ENCODE data around the gene MEIS2.

MEIS2 gene

GRCh38 chr15:36887214-36887961 is 213.0 kb downstream of the MEIS2 start:
- TF ChIP-seq CTCF (IDR thresholded peaks at IDR 0.05; ENCODE audit: unreplicated experiment in 3 of 3): no peak
- H3K4me3 Mint-ChIP-seq: peak overlapping the region; percentile 78 to 86 (median 84)
- H3K36me3 Mint-ChIP-seq (ENCODE audit: low read depth): peaks cover 26% of the 10 kb centered on the region
- H3K27ac Mint-ChIP-seq: peak overlapping the region; percentile 81 to 98 (median 94)
- peaks cover 71% of the 10 kb centered on the region for H3K27me3 Mint-ChIP-seq (ENCODE audit: low read depth)
- no peaks in the 10 kb centered on the region for H3K9me3 Mint-ChIP-seq
- peaks cover 85% of the 10 kb centered on the region for H3K4me1 Mint-ChIP-seq

GRCh38 chr15:36886701-36887100 is 213.6 kb downstream of the MEIS2 start:
- Mint-ChIP-seq H3K36me3 (ENCODE audit: low read depth) (peaks cover 19% of the 10 kb centered on the region), H3K27ac (peak overlapping the region; percentile 81 to 98 (median 94)), H3K4me1 (peaks cover 79% of the 10 kb centered on the region), H3K4me3 (peak overlapping the region; percentile 78 to 86 (median 84)), H3K27me3 (ENCODE audit: low read depth) (peaks cover 78% of the 10 kb centered on the region), H3K9me3 (no peaks in the 10 kb centered on the region)
- no peak for TF ChIP-seq CTCF (IDR thresholded peaks at IDR 0.05; ENCODE audit: unreplicated experiment in 3 of 3)

- Mint-ChIP-seq H3K4me3 (peak overlapping the region; percentile 78 to 86 (median 84)), H3K36me3 (ENCODE audit: low read depth) (peaks cover 14% of the 10 kb centered on the region), H3K9me3 (no peaks in the 10 kb centered on the region), H3K27me3 (ENCODE audit: low read depth) (peaks cover 83% of the 10 kb centered on the region), H3K4me1 (peaks cover 77% of the 10 kb centered on the region), H3K27ac (peak overlapping the region; percentile 81 to 98 (median 94))
- TF ChIP-seq CTCF (IDR thresholded peaks at IDR 0.05; ENCODE audit: unreplicated experiment in 3 of 3): no peak
Observed at GRCh38 chr15:36886191-36886590, 214.2 kb downstream of the MEIS2 start.

- Mint-ChIP-seq H3K9me3 (no peaks in the 10 kb centered on the region), H3K4me1 (peaks cover 77% of the 10 kb centered on the region), H3K27me3 (ENCODE audit: low read depth) (peaks cover 87% of the 10 kb centered on the region), H3K27ac (peak overlapping the region; percentile 81 to 98 (median 94)), H3K36me3 (ENCODE audit: low read depth) (peaks cover 10% of the 10 kb centered on the region), H3K4me3 (peak overlapping the region; percentile 78 to 86 (median 84))
- TF ChIP-seq CTCF (IDR thresholded peaks at IDR 0.05; ENCODE audit: unreplicated experiment in 3 of 3): no peak
Observed at GRCh38 chr15:36885771-36886170, 214.6 kb downstream of the MEIS2 start.

GRCh38 chr15:36884936-36885635 is 215.3 kb downstream of the MEIS2 start:
- Mint-ChIP-seq H3K27ac (peak overlapping the region; percentile 81 to 98 (median 94)), H3K27me3 (ENCODE audit: low read depth) (peaks cover 94% of the 10 kb centered on the region), H3K4me3 (peak overlapping the region; percentile 76 to 86 (median 78)), H3K36me3 (ENCODE audit: low read depth) (peaks cover 4% of the 10 kb centered on the region), H3K4me1 (peaks cover 76% of the 10 kb centered on the region), H3K9me3 (no peaks in the 10 kb centered on the region)
- no peak for TF ChIP-seq CTCF (IDR thresholded peaks at IDR 0.05; ENCODE audit: unreplicated experiment in 3 of 3)

Measured in nephron (organoid).